A549 (cell line): ENCODE measurements around the gene ALPG.

Source experiments
- HDAC2 ChIP-seq: fragments of 200-600 bp; sonication (generic); IDR thresholded peaks from 2 replicates; pipeline ENCODE4 v1.6.1; 2016
- TF ChIP-seq, protein P1 (sequence below): fragments of >200 bp; sonication (Bioruptor Twin); formaldehyde crosslinking; IDR thresholded peaks from 3 replicates; pipeline ENCODE4 v1.5.1; 2016

DNA sequence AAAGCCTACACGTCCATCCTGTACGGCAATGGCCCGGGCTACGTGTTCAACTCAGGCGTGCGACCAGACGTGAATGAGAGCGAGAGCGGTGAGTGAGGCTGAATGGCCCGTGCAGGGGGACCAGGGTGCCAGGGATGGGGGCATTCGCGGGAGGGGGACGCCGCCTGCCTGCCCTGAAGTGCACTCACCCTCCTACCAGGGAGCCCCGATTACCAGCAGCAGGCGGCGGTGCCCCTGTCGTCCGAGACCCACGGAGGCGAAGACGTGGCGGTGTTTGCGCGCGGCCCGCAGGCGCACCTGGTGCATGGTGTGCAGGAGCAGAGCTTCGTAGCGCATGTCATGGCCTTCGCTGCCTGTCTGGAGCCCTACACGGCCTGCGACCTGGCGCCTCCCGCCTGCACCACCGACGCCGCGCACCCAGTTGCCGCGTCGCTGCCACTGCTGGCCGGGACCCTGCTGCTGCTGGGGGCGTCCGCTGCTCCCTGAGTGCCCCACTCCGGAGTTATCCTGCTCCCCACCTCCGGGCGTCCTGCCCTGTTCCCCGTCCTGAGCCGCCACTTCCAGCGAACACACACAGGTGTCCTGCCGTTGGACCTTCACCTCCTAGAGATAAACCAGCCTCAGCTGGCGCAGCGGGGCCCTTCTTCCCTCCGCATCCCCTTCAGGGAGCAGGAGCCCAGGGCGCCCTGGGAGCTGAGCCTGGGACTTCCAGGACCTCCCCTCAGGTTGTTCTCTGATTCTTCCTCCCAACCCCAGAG lies 52.2 kb downstream of the ALPG start:
- TF ChIP-seq HDAC2: no peak
- TF ChIP-seq, protein P1, sequence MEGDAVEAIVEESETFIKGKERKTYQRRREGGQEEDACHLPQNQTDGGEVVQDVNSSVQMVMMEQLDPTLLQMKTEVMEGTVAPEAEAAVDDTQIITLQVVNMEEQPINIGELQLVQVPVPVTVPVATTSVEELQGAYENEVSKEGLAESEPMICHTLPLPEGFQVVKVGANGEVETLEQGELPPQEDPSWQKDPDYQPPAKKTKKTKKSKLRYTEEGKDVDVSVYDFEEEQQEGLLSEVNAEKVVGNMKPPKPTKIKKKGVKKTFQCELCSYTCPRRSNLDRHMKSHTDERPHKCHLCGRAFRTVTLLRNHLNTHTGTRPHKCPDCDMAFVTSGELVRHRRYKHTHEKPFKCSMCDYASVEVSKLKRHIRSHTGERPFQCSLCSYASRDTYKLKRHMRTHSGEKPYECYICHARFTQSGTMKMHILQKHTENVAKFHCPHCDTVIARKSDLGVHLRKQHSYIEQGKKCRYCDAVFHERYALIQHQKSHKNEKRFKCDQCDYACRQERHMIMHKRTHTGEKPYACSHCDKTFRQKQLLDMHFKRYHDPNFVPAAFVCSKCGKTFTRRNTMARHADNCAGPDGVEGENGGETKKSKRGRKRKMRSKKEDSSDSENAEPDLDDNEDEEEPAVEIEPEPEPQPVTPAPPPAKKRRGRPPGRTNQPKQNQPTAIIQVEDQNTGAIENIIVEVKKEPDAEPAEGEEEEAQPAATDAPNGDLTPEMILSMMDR: no peak
